H9 (cell line): ENCODE measurements around the gene TBC1D19. TPM values are rescaled to one million over a fixed set of nuclear protein-coding genes. Genes with fewer than 3 reads are reported as not detected.

ENCODE experiments used
- DNase-seq: peaks from one replicate; pipeline ENCODE4 v3.0.0-alpha.2; 2017
- H2AFZ ChIP-seq: one replicate; pipeline ENCODE4 v1.6.1; 2013; ENCODE audit warnings: mild to moderate bottlenecking, low read length, control low read depth, moderate library complexity
- H2AK5ac ChIP-seq: 2 replicates; pipeline ENCODE4 v1.6.1; 2013; ENCODE audit warnings: low read length, control low read depth, mixed read lengths; ENCODE audit not compliant: insufficient read length
- H2BK120ac ChIP-seq: one replicate; pipeline ENCODE4 v1.6.1; 2013; ENCODE audit warnings: low read depth, mild to moderate bottlenecking, low read length, control low read depth, inconsistent platforms; ENCODE audit not compliant: poor library complexity, severe bottlenecking
- H2BK12ac ChIP-seq: 2 replicates; pipeline ENCODE4 v1.6.1; 2013; ENCODE audit warnings: low read length, control low read depth, mixed read lengths, low read depth; ENCODE audit not compliant: insufficient read length
- H2BK15ac ChIP-seq: 2 replicates; pipeline ENCODE4 v1.6.1; 2013; ENCODE audit warnings: low read depth, low read length, control low read depth
- H2BK20ac ChIP-seq: one replicate; pipeline ENCODE4 v1.6.1; 2013; ENCODE audit warnings: low read depth, mild to moderate bottlenecking, low read length, control low read depth, inconsistent platforms; ENCODE audit not compliant: poor library complexity, severe bottlenecking
- H2BK5ac ChIP-seq: 2 replicates; pipeline ENCODE4 v1.6.1; 2013; ENCODE audit warnings: low read length, control low read depth, mixed read lengths; ENCODE audit not compliant: insufficient read length
- H3K14ac ChIP-seq: 2 replicates; pipeline ENCODE4 v1.6.1; 2013; ENCODE audit warnings: low read length, control low read depth; ENCODE audit not compliant: insufficient read depth
- H3K18ac ChIP-seq: 2 replicates; pipeline ENCODE4 v1.6.1; 2013; ENCODE audit warnings: low read depth, mild to moderate bottlenecking, mixed read lengths, low read length, control low read depth; ENCODE audit not compliant: insufficient read length
- H3K23ac ChIP-seq: 2 replicates; pipeline ENCODE4 v1.6.1; 2013; ENCODE audit warnings: low read length, control low read depth, mixed read lengths, low read depth; ENCODE audit not compliant: insufficient read length
- H3K23me2 ChIP-seq: 2 replicates; pipeline ENCODE4 v1.6.1; 2013; ENCODE audit warnings: low read depth, mild to moderate bottlenecking, mixed read lengths, low read length, control low read depth; ENCODE audit not compliant: insufficient read length, poor library complexity, severe bottlenecking
- H3K27ac ChIP-seq: 2 replicates; pipeline ENCODE4 v1.5.1; 2013; ENCODE audit warnings: low read length, control low read depth, mixed read lengths, low read depth; ENCODE audit not compliant: insufficient read length
- H3K27me3 ChIP-seq: 2 replicates; pipeline ENCODE4 v1.6.1; 2013; ENCODE audit warnings: low read length, control low read depth, inconsistent platforms; ENCODE audit not compliant: insufficient read depth
- H3K4ac ChIP-seq: 2 replicates; pipeline ENCODE4 v1.6.1; 2013; ENCODE audit warnings: low read depth, mild to moderate bottlenecking, control low read depth, inconsistent platforms, low read length, moderate library complexity
- H3K4me1 ChIP-seq: 2 replicates; pipeline ENCODE4 v1.6.1; 2013; ENCODE audit warnings: low read length, control low read depth, inconsistent platforms; ENCODE audit not compliant: insufficient read depth
- H3K4me2 ChIP-seq: 2 replicates; pipeline ENCODE4 v1.6.1; 2013; ENCODE audit warnings: low read length, control low read depth, mixed read lengths; ENCODE audit not compliant: insufficient read length, insufficient read depth
- H3K56ac ChIP-seq: 2 replicates; pipeline ENCODE4 v1.6.1; 2013; ENCODE audit warnings: low read depth, mild to moderate bottlenecking, mixed read lengths, low read length, control low read depth; ENCODE audit not compliant: insufficient read length
- H3K79me1 ChIP-seq: 2 replicates; pipeline ENCODE4 v1.6.1; 2013; ENCODE audit warnings: low read depth, mild to moderate bottlenecking, moderate library complexity, low read length, control low read depth, inconsistent platforms; ENCODE audit not compliant: insufficient read depth, poor library complexity, severe bottlenecking
- H3K79me2 ChIP-seq: 2 replicates; pipeline ENCODE4 v1.6.1; 2013; ENCODE audit warnings: low read length, control low read depth, inconsistent platforms; ENCODE audit not compliant: insufficient read depth
- H3K9ac ChIP-seq: 2 replicates; pipeline ENCODE4 v1.6.1; 2013; ENCODE audit warnings: low read length, control low read depth, mixed read lengths; ENCODE audit not compliant: insufficient read length; ENCODE audit errors: extremely low read depth
- H3K9me3 ChIP-seq: one replicate; pipeline ENCODE4 v1.6.1; 2013; ENCODE audit warnings: low read depth, low read length, inconsistent platforms; ENCODE audit not compliant: control insufficient read depth
- H3T11ph ChIP-seq: one replicate; pipeline ENCODE4 v1.6.1; 2013; ENCODE audit warnings: mild to moderate bottlenecking, low read length, control low read depth, inconsistent platforms
- H4K20me1 ChIP-seq: one replicate; pipeline ENCODE4 v1.6.1; 2013; ENCODE audit not compliant: control insufficient read depth, insufficient read length, insufficient read depth
- H4K5ac ChIP-seq: 2 replicates; pipeline ENCODE4 v1.6.1; 2013; ENCODE audit warnings: low read depth, mild to moderate bottlenecking, mixed read lengths, low read length, control low read depth; ENCODE audit not compliant: insufficient read length
- H4K8ac ChIP-seq: replicated peaks from 2 replicates; pipeline ENCODE4 v1.6.1; 2013; ENCODE audit warnings: low read length, control low read depth, mixed read lengths, low read depth; ENCODE audit not compliant: insufficient read length
- H4K91ac ChIP-seq: 2 replicates; pipeline ENCODE4 v1.6.1; 2013; ENCODE audit warnings: low read depth, mild to moderate bottlenecking, moderate library complexity, mixed read lengths, low read length, control low read depth; ENCODE audit not compliant: insufficient read length
- H3K27ac Mint-ChIP-seq, 3 experiments: 2 replicates in 2 of 3; 3 replicates in 1 of 3; pipeline ENCODE4 v1.8.0; 2020 to 2021; ENCODE audit warnings: mixed read lengths in 3 of 3, mild to moderate bottlenecking in 1 of 3, moderate library complexity in 1 of 3
- H3K27me3 Mint-ChIP-seq: 2 replicates; pipeline ENCODE4 v1.8.0; 2021; ENCODE audit warnings: low read depth, mild to moderate bottlenecking, moderate library complexity, mixed read lengths
- H3K36me3 Mint-ChIP-seq, 3 experiments: 2 replicates in 2 of 3; 3 replicates in 1 of 3; pipeline ENCODE4 v1.8.0; 2020 to 2021; ENCODE audit warnings: low read depth in 3 of 3, mixed read lengths in 3 of 3; ENCODE audit not compliant: insufficient read depth in 1 of 3
- H3K4me1 Mint-ChIP-seq, 2 experiments: 2 replicates each; pipeline ENCODE4 v1.8.0; 2020; ENCODE audit warnings: mixed read lengths in 2 of 2
- H3K4me3 Mint-ChIP-seq, 2 experiments: 2 replicates in 1 of 2; 3 replicates in 1 of 2; pipeline ENCODE4 v1.8.0; 2020 to 2021; ENCODE audit warnings: mild to moderate bottlenecking in 2 of 2, mixed read lengths in 2 of 2, moderate library complexity in 1 of 2
- H3K9me3 Mint-ChIP-seq, 2 experiments: 2 replicates in 1 of 2; 3 replicates in 1 of 2; pipeline ENCODE4 v1.8.0; 2020; ENCODE audit warnings: mild to moderate bottlenecking in 2 of 2, mixed read lengths in 2 of 2, moderate library complexity in 1 of 2
- CTCF ChIP-seq: fragments of 200-600 bp; sonication (generic); conservative IDR thresholded peaks from 3 replicates; pipeline ENCODE4 v1.8.0; 2021; ENCODE audit warnings: antibody characterized with exemption, mild to moderate bottlenecking
- WGBS: extraction: QIAGEN DNeasy Blood & Tissue Kit; methylation state at CpG from one replicate; pipeline ENCODE4 v1.1.7; 2013; ENCODE audit warnings: missing lambda C conversion rate, low lambda C conversion rate, mixed read lengths; ENCODE audit not compliant: insufficient read length; ENCODE audit errors: extremely low coverage; 5-methylcytosine and 5-hydroxymethylcytosine counted together
- total RNA-seq: library from RNA; stranded (reverse); gene quantifications from 2 replicates; pipeline ENCODE4 v1.2.1, GENCODE V29; 2021

TBC1D19 gene
- total RNA-seq, 1 experiment from 2014 or later, result 3.2 TPM

DNA sequence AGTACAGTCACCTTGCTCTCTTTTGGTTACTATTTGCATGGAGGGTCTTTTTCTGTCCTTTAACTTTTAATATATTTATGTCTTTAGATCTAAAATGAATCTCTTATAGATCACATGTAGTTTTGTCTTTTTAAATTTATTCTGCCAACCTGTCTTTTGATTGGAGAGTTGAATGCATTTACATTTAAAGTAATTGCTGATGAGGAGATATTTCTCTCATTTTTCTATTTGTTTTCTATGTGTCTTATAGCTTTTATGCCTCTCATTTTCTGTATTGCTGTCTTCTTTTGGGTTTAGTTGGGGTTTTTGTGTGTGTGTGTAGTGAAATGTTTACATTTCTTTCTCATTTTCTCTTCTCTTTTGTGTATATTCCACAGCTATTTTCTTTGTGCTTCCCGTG is 123.5 kb downstream of the TBC1D19 start:
- H3K27ac Mint-ChIP-seq, result no peak overlapping the region
- Histone ChIP-seq H3K23ac (no peak overlapping the region), H4K91ac (no peak overlapping the region), H2BK12ac (no peak overlapping the region), H3K56ac (no peak overlapping the region), H2AK5ac (no peak overlapping the region), H3K18ac (no peak overlapping the region), H4K5ac (no peak overlapping the region), H3K27ac (no peak overlapping the region), H3K4me1 (no peaks in the 10 kb centered on the region), H2AFZ (no peak overlapping the region), H3K79me2 (no peaks in the 10 kb centered on the region), H4K8ac (no peak overlapping the region), H3K23me2 (no peaks in the 10 kb centered on the region), H3K14ac (no peak overlapping the region), H2BK15ac (no peak overlapping the region), H3K9me3 (no peaks in the 10 kb centered on the region), H3T11ph (no peak overlapping the region), H3K9ac (no peak overlapping the region), H3K4ac (no peak overlapping the region), H3K4me2 (no peak overlapping the region), H2BK120ac (no peak overlapping the region), H2BK20ac (no peak overlapping the region), H4K20me1 (no peaks in the 10 kb centered on the region), H2BK5ac (no peak overlapping the region), H3K79me1 (no peaks in the 10 kb centered on the region), H3K27me3 (no peaks in the 10 kb centered on the region)
- H3K4me1 Mint-ChIP-seq, result no peaks in the 10 kb centered on the region; a peak in 1 of 4 replicates
- no peaks in the 10 kb centered on the region for H3K27me3 Mint-ChIP-seq
- peaks cover 0 to 3% (median 0%) of the 10 kb centered on the region in 3 experiments; a peak in 1 of 7 replicates for H3K36me3 Mint-ChIP-seq
- no CpG with 5 or more reads among the region's 1 CpG for WGBS
- DNase-seq, result no peak
- H3K4me3 Mint-ChIP-seq, result no peak overlapping the region
- no peak for TF ChIP-seq CTCF
- H3K9me3 Mint-ChIP-seq, result no peaks in the 10 kb centered on the region; a peak in 1 of 5 replicates
